Esophagus muscularis mucosa (tissue), 4 donors: ENCODE results near the gene ANKS1B. TPM values are rescaled to one million over a fixed set of nuclear protein-coding genes. Genes with fewer than 3 reads are reported as not detected.

Source experiments
- DNase-seq: peaks from one replicate; pipeline ENCODE4 v3.0.0-alpha.2; 2017; ENCODE audit errors: extremely low spot score
- H3K27ac ChIP-seq, 4 donors: fragments of 200-600 bp; sonication (generic); replicated peaks in 1 of 4; 1 replicate in 3 of 4; 2 replicates in 1 of 4; pipeline ENCODE4 v1.5.1; 2016 to 2019; ENCODE audit warnings: mild to moderate bottlenecking in 1 of 4
- H3K27me3 ChIP-seq, 4 donors: fragments of 200-600 bp; sonication (generic); one replicate each; pipeline versions ENCODE4 v1.5.1 to v1.6.0; 2016 to 2019
- H3K36me3 ChIP-seq, 4 donors: fragments of 200-600 bp; sonication (generic); one replicate each; pipeline ENCODE4 v1.5.1; 2016 to 2019
- H3K4me1 ChIP-seq, 4 donors: fragments of 200-600 bp; sonication (generic); one replicate each; pipeline ENCODE4 v1.5.1; 2016 to 2019
- H3K4me3 ChIP-seq, 4 donors: fragments of 200-600 bp; sonication (generic); 1 replicate in 2 of 4; 2 replicates in 2 of 4; pipeline ENCODE4 v1.5.1; 2016 to 2019; ENCODE audit warnings: mild to moderate bottlenecking in 4 of 4, moderate library complexity in 1 of 4
- H3K9me3 ChIP-seq, 4 donors: fragments of 200-600 bp; sonication (generic); 1 replicate in 3 of 4; 2 replicates in 1 of 4; pipeline ENCODE4 v1.5.1; 2016 to 2019
- EP300 ChIP-seq: sonication (generic); formaldehyde crosslinking; IDR thresholded peaks from one replicate; pipeline ENCODE4 v1.6.1; 2017; ENCODE audit warnings: antibody characterized with exemption
- POLR2A ChIP-seq: fragments of 450-650 bp; IDR thresholded peaks from one replicate; pipeline ENCODE4 v1.6.1; 2017; ENCODE audit warnings: antibody characterized with exemption, moderate library complexity, mild to moderate bottlenecking, low read depth
- POLR2AphosphoS5 ChIP-seq, 2 donors: sonication (generic); formaldehyde crosslinking; IDR thresholded peaks; one replicate each; pipeline ENCODE4 v1.6.1; 2017; ENCODE audit warnings: antibody characterized with exemption in 2 of 2
- WGBS: methylation state at CpG from one replicate; pipeline ENCODE4 v1.1.5; 2018; 5-methylcytosine and 5-hydroxymethylcytosine counted together
- intact Hi-C: fragments of 100-400 bp; cut with DNase I; formaldehyde crosslinking; loops from one replicate; pipeline ENCODE4 v1.15.1; 2023
- total RNA-seq, 4 donors: library from RNA; depleted of rRNA; stranded (reverse); fragments of >200 nt; gene quantifications; one replicate each; pipeline versions ENCODE4 v1.1.0 to v1.2.1, GENCODE V29; 2016
- TF ChIP-seq, protein P1 (sequence below), 3 experiments: fragments of 200-600 bp in 2 of 3; fragments of 450-650 bp in 1 of 3; sonication (generic) in 2 of 3; IDR thresholded peaks; one replicate each; pipeline ENCODE4 v1.5.1; 2017 to 2019; ENCODE audit warnings: antibody characterized with exemption in 3 of 3, mild to moderate bottlenecking in 2 of 3, moderate library complexity in 1 of 3

The ANKS1B gene
- total RNA-seq, 4 donors from 2014 or later = 20.4 to 28.7 (median 21.6) TPM

DNA sequence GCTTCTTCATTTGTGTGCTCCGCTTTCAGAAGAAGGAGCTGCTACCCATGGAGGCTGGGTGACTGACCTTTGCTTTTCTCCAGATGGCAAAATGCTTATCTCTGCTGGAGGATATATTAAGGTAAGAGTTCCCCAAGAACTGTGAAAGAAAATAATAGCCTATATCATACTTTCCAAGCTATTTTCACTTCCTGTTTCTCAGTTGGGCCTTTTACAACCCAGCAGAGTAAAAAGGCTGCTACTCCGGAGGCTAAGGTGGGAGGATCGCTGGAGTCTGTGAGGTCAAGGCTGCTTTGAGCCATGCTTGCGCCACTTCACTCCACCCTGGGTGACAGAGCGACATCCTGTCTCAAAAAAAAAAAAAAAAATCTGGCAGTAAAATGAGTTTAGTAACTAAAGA is 1257.5 kb downstream of the ANKS1B start:
- H3K27me3 ChIP-seq = no peaks in the 10 kb centered on the region
- intact Hi-C loops = loop anchor here (10.0 kb wide), 1 partner anchor 268 kb away; no protein-coding TSS in a partner anchor
- H3K27ac ChIP-seq = no peak overlapping the region
- H3K36me3 ChIP-seq = peaks cover 8 to 87% (median 50%) of the 10 kb centered on the region in 4 donors
- no peak for DNase-seq
- peaks cover 0 to 8% (median 2%) of the 10 kb centered on the region in 4 donors for H3K4me1 ChIP-seq
- no peak overlapping the region for H3K4me3 ChIP-seq
- TF ChIP-seq, protein P1, sequence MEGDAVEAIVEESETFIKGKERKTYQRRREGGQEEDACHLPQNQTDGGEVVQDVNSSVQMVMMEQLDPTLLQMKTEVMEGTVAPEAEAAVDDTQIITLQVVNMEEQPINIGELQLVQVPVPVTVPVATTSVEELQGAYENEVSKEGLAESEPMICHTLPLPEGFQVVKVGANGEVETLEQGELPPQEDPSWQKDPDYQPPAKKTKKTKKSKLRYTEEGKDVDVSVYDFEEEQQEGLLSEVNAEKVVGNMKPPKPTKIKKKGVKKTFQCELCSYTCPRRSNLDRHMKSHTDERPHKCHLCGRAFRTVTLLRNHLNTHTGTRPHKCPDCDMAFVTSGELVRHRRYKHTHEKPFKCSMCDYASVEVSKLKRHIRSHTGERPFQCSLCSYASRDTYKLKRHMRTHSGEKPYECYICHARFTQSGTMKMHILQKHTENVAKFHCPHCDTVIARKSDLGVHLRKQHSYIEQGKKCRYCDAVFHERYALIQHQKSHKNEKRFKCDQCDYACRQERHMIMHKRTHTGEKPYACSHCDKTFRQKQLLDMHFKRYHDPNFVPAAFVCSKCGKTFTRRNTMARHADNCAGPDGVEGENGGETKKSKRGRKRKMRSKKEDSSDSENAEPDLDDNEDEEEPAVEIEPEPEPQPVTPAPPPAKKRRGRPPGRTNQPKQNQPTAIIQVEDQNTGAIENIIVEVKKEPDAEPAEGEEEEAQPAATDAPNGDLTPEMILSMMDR (IDR thresholded peaks at IDR 0.05) = no peak
- TF ChIP-seq POLR2A = no peak
- no peak for TF ChIP-seq POLR2AphosphoS5 (IDR thresholded peaks at IDR 0.05)
- TF ChIP-seq EP300 = no peak
- WGBS = 98% methylated on average over 5 of the region's 5 CpGs
- H3K9me3 ChIP-seq = no peaks in the 10 kb centered on the region

- no peak overlapping the region for H3K4me3 ChIP-seq
- peaks cover 0 to 7% (median 2%) of the 10 kb centered on the region in 4 donors for H3K4me1 ChIP-seq
- no peak for DNase-seq
- H3K9me3 ChIP-seq = no peaks in the 10 kb centered on the region
- intact Hi-C loops = loop anchor here (10.0 kb wide), 1 partner anchor 269 kb away; no protein-coding TSS in a partner anchor
- no peak for TF ChIP-seq EP300
- TF ChIP-seq, protein P1 (IDR thresholded peaks at IDR 0.05) = peak in 2 of 3 experiments; percentile 11 to 18
- whole genome bisulfite sequencing = 67% methylated on average over 5 of the region's 5 CpGs
- peaks cover 8 to 72% (median 47%) of the 10 kb centered on the region in 4 donors for H3K36me3 ChIP-seq
- H3K27ac ChIP-seq = no peak overlapping the region
- no peaks in the 10 kb centered on the region for H3K27me3 ChIP-seq
Observed at GRCh38 chr12:98725476-98726247, 1259.1 kb downstream of the ANKS1B start.

GRCh38 chr12:98724384-98725155 is 1260.2 kb downstream of the ANKS1B start:
- no peak for DNase-seq
- Histone ChIP-seq H3K9me3 (no peaks in the 10 kb centered on the region), H3K4me3 (no peak overlapping the region), H3K27me3 (no peaks in the 10 kb centered on the region), H3K36me3 (peaks cover 8 to 68% (median 47%) of the 10 kb centered on the region in 4 donors), H3K27ac (no peak overlapping the region), H3K4me1 (peaks cover 0 to 3% (median 0%) of the 10 kb centered on the region in 4 donors)
- intact Hi-C loops = loop anchor here (10.0 kb wide), 1 partner anchor 270 kb away; no protein-coding TSS in a partner anchor
- WGBS = 92% methylated on average over 5 of the region's 5 CpGs
- no peak for TF ChIP-seq POLR2A
- TF ChIP-seq POLR2AphosphoS5 (IDR thresholded peaks at IDR 0.05) = no peak
- TF ChIP-seq EP300 = no peak
- TF ChIP-seq, protein P1 (IDR thresholded peaks at IDR 0.05) = no peak

DNA sequence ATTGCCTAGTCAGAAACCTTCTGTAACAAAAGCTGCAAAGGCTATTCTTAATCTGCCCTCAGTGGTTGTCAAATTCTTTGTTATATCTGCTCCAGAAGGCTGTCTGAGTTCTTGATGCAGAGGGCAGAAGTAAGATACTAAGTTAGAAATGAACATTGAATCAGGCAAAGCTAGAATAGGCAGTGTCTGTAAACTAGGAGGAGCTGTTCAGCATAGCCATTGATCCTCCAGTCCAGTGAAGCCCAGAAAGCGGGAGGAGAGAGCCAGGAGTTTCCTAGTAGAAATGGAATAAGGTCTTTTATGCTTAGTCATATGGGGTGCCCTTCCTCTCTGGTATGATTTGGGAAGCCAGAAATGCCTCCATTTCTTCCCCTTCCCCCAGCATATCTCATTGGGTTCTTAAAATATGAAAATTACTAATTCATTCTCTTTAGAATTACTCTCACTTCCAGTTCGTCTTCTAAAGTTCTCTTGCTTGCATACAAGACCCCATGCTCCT is 1263.5 kb downstream of the ANKS1B start:
- H3K27ac ChIP-seq = no peak overlapping the region
- intact Hi-C loops = loop anchor here (10.0 kb wide), 1 partner anchor 274 kb away; no protein-coding TSS in a partner anchor
- DNase-seq = no peak
- no peak overlapping the region for H3K4me3 ChIP-seq
- no peaks in the 10 kb centered on the region for H3K27me3 ChIP-seq
- H3K36me3 ChIP-seq = peaks cover 0 to 68% (median 33%) of the 10 kb centered on the region in 4 donors
- H3K9me3 ChIP-seq = no peaks in the 10 kb centered on the region
- WGBS = 95% methylated on average over 2 of the region's 2 CpGs
- H3K4me1 ChIP-seq = peaks cover 0 to 3% (median 0%) of the 10 kb centered on the region in 4 donors
- TF ChIP-seq, protein P1 (IDR thresholded peaks at IDR 0.05) = no peak
- TF ChIP-seq EP300 = no peak
- TF ChIP-seq POLR2AphosphoS5 (IDR thresholded peaks at IDR 0.05) = no peak
- TF ChIP-seq POLR2A = no peak
